HCT116 (cell line): ENCODE results near the gene TRIM62.

ENCODE experiments used
- CEBPB ChIP-seq: IDR thresholded peaks from 2 replicates; pipeline ENCODE4 v1.6.1; 2012; ENCODE audit warnings: low read depth
- CTCF ChIP-seq, 3 experiments: fragments of 200-600 bp in 1 of 3; sonication (generic) in 1 of 3; IDR thresholded peaks in 2 of 3; conservative IDR thresholded peaks in 1 of 3; 2 replicates each; pipeline ENCODE4 v1.5.1; 2012 to 2017; ENCODE audit warnings: low read depth in 2 of 3, low read length in 2 of 3, antibody characterized with exemption in 1 of 3, borderline replicate concordance in 1 of 3, control low read depth in 1 of 3, mild to moderate bottlenecking in 1 of 3, mixed read lengths in 1 of 3, mixed run types in 1 of 3, moderate library complexity in 1 of 3; ENCODE audit not compliant: insufficient read depth in 1 of 3
- EGR1 ChIP-seq: IDR thresholded peaks from 2 replicates; pipeline ENCODE4 v1.6.1; 2012; ENCODE audit warnings: low read depth
- EZH2 ChIP-seq: fragments of 200-600 bp; sonication (generic); IDR thresholded peaks from 2 replicates; pipeline ENCODE4 v1.6.1; 2017; ENCODE audit warnings: antibody characterized with exemption, mixed run types
- EZH2phosphoT487 ChIP-seq: fragments of 200-600 bp; IDR thresholded peaks from 2 replicates; pipeline ENCODE4 v1.6.1; 2018; ENCODE audit warnings: antibody characterized with exemption, borderline replicate concordance
- JUND ChIP-seq: IDR thresholded peaks from 2 replicates; pipeline ENCODE4 v1.6.1; 2012
- POLR2A ChIP-seq: IDR thresholded peaks from 2 replicates; pipeline ENCODE4 v1.7.0; 2011; ENCODE audit warnings: borderline replicate concordance; ENCODE audit not compliant: insufficient read depth, insufficient read length; ENCODE audit errors: extremely low read depth
- RAD21 ChIP-seq: IDR thresholded peaks from 2 replicates; pipeline ENCODE4 v1.6.1; 2012; ENCODE audit warnings: low read depth, mild to moderate bottlenecking
- SP1 ChIP-seq: IDR thresholded peaks from 2 replicates; pipeline ENCODE4 v1.6.1; 2012; ENCODE audit warnings: low read depth
- ZNF274 ChIP-seq: fragments of 200-500 bp; sonication (Bioruptor generic); IDR thresholded peaks from 2 replicates; pipeline ENCODE4 v1.6.1; 2014; ENCODE audit warnings: mild to moderate bottlenecking, low read depth, low read length, inconsistent platforms

GRCh38 chr1:33137800-33138199, 44.0 kb downstream of the TRIM62 start:
- peak in 2 of 3 experiments; percentile 40 to 41; a peak in 4 of 6 replicates for TF ChIP-seq CTCF (IDR thresholded peaks at IDR 0.05 in 2 of 3, conservative IDR thresholded peaks at IDR 0.05 in 1 of 3; ENCODE audit: borderline replicate concordance in 1 of 3, insufficient read depth in 1 of 3, low read depth in 2 of 3, low read length in 2 of 3)
- no peak for TF ChIP-seq EZH2phosphoT487
- TF ChIP-seq RAD21: no peak; the same call in 1 of the 2 replicates
- TF ChIP-seq SP1: no peak
- no peak for TF ChIP-seq CEBPB
- no peak for TF ChIP-seq POLR2A
- no peak for TF ChIP-seq EZH2
- no peak for TF ChIP-seq EGR1
- no peak for TF ChIP-seq ZNF274
- TF ChIP-seq JUND: no peak
